ENCODE measurements around the gene INPP5B.

GRCh38 chr1:37944086-37944763 is 2.6 kb downstream of the INPP5B start:
- TF ChIP-seq CTCF (IDR thresholded peaks at IDR 0.05) (no peak), POLR2A (IDR thresholded peaks at IDR 0.05) (no peak)
